ENCODE results near the gene SLC6A3. TPM values are rescaled to one million over a fixed set of nuclear protein-coding genes. Genes with fewer than 3 reads are reported as not detected.

SLC6A3 gene
- total RNA-seq, 1 donor from 2014 or later, result not detected

DNA sequence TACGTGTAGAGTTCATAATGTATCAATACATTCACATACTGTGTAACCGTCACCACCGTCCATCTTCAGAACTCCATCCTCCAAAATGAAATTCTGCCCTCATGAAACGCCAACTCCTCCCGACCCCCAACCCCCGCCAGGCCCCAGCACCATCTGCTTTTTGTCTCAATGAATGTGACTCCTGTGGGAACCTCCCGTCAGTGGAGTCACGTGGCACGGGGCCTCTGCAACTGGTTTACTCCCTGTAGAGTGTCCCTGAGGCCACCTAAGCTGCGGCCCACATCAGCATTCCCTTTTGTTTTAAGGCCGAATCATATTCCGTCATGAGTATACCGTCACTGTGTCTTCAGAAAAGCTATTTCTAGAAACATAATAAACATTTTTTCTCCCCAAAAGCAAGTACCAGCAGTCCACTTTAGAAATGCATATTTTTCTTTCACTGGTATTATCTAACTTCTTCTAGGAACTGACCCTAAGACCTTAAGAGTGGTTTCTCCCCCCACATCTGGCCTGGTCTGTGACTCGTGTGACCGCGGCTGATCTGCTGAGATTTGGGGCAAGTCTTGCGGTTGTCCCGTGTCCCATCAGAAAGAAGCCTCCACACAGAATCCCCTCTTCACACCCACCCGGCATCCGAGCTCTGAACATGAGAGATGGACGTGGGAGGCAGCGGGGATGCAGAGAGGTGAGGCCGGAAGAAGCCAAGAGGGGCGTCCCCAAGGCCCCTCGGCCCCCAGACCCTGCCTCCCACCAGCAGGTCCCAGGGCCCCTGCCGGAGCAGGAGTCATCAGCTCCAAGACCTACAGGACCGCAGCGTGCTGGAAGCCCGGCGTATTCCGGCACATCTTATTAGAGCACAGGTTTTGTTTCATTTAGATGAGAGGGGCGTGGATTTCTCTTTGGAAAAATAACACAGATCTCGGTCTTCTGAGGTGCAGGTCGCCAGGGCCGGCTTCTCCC lies 38.3 kb downstream of the SLC6A3 start:
- Histone ChIP-seq H3K27me3 (ENCODE audit: low read depth) (peaks cover 91% of the 10 kb centered on the region), H3K4me3 (no peak overlapping the region), H3K36me3 (no peaks in the 10 kb centered on the region), H3K9me3 (replicated peaks) (no peaks in the 10 kb centered on the region), H3K4me1 (no peaks in the 10 kb centered on the region), H3K27ac (replicated peaks) (no peak overlapping the region)
- TF ChIP-seq, protein P1, sequence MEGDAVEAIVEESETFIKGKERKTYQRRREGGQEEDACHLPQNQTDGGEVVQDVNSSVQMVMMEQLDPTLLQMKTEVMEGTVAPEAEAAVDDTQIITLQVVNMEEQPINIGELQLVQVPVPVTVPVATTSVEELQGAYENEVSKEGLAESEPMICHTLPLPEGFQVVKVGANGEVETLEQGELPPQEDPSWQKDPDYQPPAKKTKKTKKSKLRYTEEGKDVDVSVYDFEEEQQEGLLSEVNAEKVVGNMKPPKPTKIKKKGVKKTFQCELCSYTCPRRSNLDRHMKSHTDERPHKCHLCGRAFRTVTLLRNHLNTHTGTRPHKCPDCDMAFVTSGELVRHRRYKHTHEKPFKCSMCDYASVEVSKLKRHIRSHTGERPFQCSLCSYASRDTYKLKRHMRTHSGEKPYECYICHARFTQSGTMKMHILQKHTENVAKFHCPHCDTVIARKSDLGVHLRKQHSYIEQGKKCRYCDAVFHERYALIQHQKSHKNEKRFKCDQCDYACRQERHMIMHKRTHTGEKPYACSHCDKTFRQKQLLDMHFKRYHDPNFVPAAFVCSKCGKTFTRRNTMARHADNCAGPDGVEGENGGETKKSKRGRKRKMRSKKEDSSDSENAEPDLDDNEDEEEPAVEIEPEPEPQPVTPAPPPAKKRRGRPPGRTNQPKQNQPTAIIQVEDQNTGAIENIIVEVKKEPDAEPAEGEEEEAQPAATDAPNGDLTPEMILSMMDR (IDR thresholded peaks at IDR 0.05; ENCODE audit: borderline replicate concordance), result no peak
- intact Hi-C loops (cut with micrococcal nuclease), result no loop called here
- DNase-seq, result peak; percentile 9

DNA sequence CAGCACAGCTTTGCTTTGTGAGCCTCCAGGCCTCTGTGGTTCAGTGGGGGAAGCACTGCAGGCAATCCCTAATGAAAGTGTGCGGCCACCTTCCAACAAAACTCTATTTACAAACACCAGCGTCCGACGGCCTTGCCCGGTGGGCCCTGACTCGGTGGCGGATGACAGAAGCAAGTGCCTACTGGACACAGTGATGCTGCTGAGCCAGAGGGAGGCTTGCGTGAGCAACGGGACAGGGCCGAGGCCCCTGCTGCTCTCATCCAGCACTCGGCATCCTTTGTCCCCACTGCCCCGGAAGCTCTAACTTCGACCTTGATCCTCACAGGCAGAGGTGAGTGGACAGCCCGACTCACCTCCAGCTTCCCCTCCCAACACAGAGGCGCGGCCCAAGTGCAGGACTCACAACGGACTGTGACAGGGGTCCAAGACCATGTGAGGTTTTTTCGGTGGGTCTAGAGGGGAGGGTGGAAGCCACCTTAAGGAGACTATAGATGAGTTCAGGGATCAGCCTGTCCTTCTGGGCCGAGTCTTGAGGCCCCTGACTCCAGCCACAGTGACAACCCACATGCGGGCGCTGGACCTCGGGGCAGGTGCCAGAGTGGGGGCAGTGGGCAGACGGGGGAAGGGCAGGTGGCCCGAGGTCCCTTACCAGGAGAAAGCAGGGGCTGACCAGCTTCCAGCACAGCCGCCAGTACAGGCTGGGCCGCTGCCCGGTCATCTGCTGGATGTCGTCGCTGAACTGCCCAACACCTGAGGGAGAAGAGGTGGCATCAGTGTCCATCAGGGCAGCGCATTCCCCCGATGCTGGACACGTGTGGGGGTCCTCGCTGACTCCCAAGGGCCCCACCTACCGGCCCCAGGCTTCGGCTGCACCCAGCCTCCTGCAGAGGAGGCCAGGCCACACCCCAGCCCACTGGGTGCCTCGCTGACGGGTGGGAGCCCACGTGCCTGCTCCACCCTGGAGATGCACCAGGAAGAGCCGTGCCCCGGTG lies 39.4 kb downstream of the SLC6A3 start:
- DNase-seq, result peak; percentile 5
- intact Hi-C loops (cut with micrococcal nuclease), result no loop called here
- Histone ChIP-seq H3K36me3 (no peaks in the 10 kb centered on the region), H3K27ac (replicated peaks) (no peak overlapping the region), H3K9me3 (replicated peaks) (no peaks in the 10 kb centered on the region), H3K4me3 (no peak overlapping the region), H3K4me1 (no peaks in the 10 kb centered on the region), H3K27me3 (ENCODE audit: low read depth) (peaks cover 92% of the 10 kb centered on the region)
- TF ChIP-seq, protein P1 (IDR thresholded peaks at IDR 0.05; ENCODE audit: borderline replicate concordance), result no peak

DNA sequence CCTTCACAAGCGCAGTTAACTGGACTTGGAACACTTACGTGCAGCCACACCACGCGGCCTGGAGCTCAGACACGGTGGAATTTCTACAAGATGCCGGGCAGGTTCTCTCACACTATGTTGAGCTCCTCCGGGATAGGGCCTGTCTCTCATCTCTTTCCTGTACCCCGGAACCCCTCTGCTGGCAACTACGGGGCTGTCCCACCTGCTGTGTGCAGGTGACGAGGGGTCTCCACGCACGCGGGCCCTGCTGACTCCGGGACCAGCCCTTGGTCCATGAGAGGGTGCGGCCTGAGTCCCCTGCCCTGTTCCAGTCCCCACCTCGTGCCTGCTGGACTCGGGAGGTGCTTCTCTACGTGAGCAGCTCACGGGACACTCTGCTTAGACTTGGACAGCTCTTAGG lies 40.1 kb downstream of the SLC6A3 start:
- no peak overlapping the region for H3K4me3 ChIP-seq
- intact Hi-C loops (cut with micrococcal nuclease), result no loop called here
- H3K27ac ChIP-seq (replicated peaks), result no peak overlapping the region
- peak; percentile 3 for DNase-seq
- no peaks in the 10 kb centered on the region for H3K36me3 ChIP-seq
- TF ChIP-seq, protein P1 (IDR thresholded peaks at IDR 0.05; ENCODE audit: borderline replicate concordance), result no peak
- peaks cover 93% of the 10 kb centered on the region for H3K27me3 ChIP-seq (ENCODE audit: low read depth)
- no peaks in the 10 kb centered on the region for H3K4me1 ChIP-seq
- H3K9me3 ChIP-seq (replicated peaks), result no peaks in the 10 kb centered on the region

DNA sequence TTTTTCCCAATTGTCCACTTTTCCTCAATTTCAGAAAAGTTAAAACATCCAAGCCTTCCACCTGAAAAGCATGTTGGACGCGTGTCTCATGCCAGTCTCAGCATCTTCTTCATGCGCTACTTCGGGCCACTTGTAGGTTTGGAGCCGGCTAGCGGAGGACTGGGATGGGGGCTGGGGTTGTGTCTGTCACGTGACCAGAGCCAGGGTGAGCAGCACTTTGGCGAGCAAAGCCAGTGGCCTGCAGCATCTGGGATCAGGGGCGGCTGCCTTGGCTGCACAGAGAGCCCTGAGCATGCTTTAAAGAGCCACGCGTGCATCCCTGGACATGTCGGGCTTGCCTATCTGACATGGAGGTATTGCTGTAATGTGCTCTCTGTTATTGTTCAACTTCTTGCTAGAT lies 41.2 kb downstream of the SLC6A3 start:
- DNase-seq, result peak; percentile 1
- H3K27ac ChIP-seq (replicated peaks), result no peak overlapping the region
- peaks cover 93% of the 10 kb centered on the region for H3K27me3 ChIP-seq (ENCODE audit: low read depth)
- H3K36me3 ChIP-seq, result no peaks in the 10 kb centered on the region
- TF ChIP-seq, protein P1 (IDR thresholded peaks at IDR 0.05; ENCODE audit: borderline replicate concordance), result no peak
- intact Hi-C loops (cut with micrococcal nuclease), result no loop called here
- peaks cover 8% of the 10 kb centered on the region for H3K9me3 ChIP-seq (replicated peaks)
- no peak overlapping the region for H3K4me3 ChIP-seq
- no peaks in the 10 kb centered on the region for H3K4me1 ChIP-seq

DNA sequence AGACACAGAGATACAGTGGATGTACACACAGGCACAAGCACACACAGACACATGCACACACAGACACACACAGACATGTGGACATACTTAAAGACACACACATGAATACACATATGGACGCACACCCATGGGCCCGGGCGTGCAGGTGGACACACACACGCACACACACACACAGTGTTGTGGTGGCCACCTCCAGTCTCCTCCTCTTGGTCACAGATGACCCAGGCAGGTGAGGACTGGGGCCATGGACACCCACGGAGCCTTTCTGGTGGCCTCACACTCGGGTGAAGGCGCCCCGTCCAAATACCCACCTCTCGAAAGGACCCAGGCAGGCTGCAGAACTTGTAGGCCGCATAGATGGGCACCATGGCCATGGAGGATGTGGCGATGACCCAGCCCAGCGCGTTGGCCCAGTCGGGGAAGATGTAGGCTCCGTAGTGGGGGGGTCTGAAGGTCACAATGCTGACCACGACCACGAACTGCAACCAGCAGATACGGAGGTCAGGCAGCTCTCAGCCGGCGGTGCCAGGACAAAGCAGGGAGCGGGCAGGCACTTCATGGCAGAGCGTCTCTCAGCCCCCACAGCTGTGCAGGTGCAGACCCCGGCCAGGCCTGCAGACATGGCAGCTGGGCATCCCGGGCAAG lies 42.5 kb downstream of the SLC6A3 start:
- peaks cover 15% of the 10 kb centered on the region for H3K9me3 ChIP-seq (replicated peaks)
- H3K36me3 ChIP-seq, result no peaks in the 10 kb centered on the region

More for the DNA sequence above, 42.5 kb downstream of the SLC6A3 start:
- peak; percentile 5 for DNase-seq
- Histone ChIP-seq H3K27me3 (ENCODE audit: low read depth) (peaks cover 87% of the 10 kb centered on the region), H3K4me1 (no peaks in the 10 kb centered on the region), H3K27ac (replicated peaks) (no peak overlapping the region), H3K4me3 (no peak overlapping the region)
- TF ChIP-seq, protein P1 (IDR thresholded peaks at IDR 0.05; ENCODE audit: borderline replicate concordance), result no peak
- intact Hi-C loops (cut with micrococcal nuclease), result no loop called here
